ENCODE results near the gene AP3D1.

Gene AP3D1

DNA sequence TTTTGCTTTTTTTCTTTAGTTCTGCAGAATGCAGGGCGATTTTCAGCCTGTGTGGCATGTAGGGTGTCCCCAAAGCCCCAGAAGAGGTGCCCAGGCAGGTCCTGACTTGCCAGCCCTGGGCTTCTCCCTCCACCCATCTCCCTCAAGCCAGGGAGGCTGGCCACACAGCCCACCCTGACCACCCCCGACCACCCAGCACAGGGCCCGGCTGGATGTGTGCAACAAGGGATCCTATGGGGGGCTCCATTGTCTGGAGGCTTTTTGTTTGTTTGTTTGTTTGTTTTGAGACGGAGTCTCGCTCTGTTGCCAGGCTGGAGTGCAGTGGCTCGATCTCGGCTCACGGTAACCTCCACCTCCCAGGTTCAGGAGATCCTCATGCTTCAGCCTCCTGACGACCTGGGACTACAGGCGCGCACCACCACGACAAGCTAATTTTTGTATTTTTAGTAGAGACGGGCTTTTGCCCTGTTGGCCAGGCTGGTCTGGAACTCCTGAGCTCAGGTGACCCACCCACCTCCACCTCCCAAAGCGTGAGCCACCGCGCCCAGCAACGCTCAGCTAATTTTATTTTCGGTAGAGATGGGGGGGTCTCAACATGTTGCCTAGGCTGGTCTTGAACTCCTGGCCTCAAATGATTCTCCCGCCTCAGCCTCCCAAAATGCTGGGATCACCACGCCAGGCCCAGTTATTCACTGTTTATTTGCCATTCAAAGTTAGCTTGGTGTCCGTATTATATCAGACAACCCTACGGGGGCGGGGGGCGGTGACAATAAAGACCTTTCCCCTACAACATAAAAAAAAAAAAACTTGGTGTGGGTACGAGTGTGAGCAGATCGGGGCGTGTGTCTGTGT is 92.6 kb downstream of the AP3D1 start:
- DNase-seq = no peak

GRCh38 chr19:2057484-2058469 is 93.6 kb downstream of the AP3D1 start:
- no peak for DNase-seq

GRCh38 chr19:2056837-2057192 is 94.6 kb downstream of the AP3D1 start:
- DNase-seq = no peak

DNA sequence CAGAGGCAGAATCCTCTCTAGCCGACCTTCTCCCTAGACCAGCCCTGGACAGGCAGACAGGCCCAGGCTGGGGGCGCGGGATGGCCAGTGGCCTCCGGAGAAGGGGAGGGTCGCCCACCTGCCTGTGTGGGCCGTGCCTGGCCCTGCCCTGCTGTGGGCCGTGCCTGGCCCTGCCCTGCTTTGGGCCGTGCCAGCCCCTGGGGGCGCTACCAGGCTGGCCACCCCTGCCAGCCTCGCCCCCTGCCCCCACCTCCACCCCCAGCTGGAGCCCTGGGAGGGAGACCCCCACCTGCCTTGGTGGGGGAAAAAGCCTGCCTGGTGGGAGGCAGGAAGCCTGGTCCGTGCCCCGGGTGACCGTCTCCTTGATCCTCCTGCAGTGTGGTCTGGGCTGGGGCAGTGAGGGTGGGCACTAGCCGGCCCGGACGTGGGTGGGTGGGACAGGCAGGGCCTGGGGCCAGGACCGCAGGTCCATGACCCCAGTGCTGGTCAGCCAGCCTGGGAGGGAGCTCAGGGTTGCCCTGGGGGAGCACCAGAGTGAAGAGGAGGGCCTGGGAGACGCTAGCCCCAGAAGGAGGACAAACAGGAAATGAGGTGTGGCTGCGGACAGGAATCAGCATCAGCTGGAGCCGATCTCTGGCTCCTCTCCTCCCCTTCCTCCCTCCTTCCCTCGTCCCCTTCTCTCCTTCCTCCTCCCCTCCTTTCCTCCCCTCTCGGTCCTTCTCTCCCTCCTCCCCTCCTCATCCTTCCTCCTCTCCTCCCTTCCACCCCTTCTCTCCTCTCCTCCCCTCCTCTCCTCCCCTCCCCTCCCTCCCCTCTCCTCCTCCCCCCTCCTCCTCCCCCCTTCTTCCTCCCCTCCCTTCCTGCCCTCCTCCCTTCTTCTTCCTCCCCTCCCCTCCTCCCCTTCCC is 95.2 kb downstream of the AP3D1 start:
- peak; percentile 51 for DNase-seq

DNA sequence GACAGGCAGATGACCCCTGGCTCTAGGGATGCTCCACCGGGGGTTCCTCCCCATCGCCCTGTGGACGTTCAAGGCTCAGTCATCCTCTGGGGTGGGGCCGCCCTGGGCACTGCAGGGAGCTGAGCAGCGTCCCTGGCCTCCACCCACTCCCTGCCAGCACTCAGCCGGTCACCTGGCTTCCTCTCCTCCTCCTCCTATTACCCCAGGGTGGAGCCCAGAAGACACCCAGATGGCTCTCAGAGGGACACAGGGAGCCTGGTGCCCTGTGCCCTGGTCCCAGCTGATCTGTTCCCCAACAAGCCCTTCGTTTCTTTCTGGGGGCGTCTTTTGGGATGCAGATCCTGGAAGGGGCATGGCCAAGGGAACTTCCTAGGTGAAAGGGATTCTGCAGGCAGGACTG is 96.6 kb downstream of the AP3D1 start:
- DNase-seq = no peak

GRCh38 chr19:2053601-2054389 is 97.6 kb downstream of the AP3D1 start:
- DNase-seq = no peak

- DNase-seq = peak; percentile 50
Measured at GRCh38 chr19:2051773-2052704, 99.3 kb downstream of the AP3D1 start.

DNA sequence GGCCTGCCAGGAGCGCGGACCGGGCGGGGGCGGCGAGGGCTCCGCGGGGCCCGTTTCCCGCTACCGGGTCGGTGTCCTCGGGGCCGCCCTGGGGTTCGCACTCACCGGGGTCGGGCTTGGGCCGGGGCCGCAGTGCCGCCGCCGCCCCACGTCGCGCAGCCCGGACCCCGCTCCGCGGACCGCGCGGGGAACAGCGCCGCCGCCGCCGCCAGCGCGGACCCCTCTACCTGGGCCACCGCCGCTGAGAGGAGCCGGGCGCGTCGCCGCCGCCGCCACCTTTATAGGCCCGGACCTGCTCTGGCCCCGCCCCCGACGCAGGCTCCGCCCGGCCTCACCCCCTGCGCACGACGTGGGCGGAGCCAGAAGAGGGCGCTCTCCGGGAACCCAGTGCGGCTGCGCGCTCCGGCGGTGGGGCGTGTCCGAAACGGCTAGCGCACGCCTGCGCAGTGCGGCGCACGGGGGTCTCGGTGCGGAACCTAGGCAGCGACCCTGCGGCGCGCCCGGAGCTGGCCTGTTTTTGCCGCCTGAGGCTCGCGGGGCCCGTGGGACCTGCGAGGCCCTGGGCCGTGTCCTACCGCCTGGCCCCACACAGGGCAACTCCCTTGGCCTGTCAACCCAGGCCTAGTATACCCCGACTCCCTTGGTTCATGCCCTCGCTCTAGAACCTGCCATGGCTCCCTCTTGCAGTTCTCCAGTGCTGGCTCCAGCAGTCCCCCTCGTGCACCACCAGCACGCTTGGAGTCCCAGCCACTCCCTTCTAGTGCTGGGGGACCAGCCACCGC is 100.2 kb downstream of the AP3D1 start, which contains the start of gene MKNK2:
TSS of gene MKNK2 (minus strand) at position 254 of the 782 bp plus-strand sequence. CDS start 393 bp downstream, outside the sequence.
- DNase-seq = peak; percentile 96

Data from activated CD4-positive, alpha-beta T cell treated with anti-CD3 and anti-CD28 coated beads, Interleukin-10, Interleukin-2, amounts not matched to agents 100 ng/mL and 50 ng/mL, durations not matched to agents 16 hours and 8 hours (primary cell).